Activated CD4-positive, alpha-beta T cell treated with anti-CD3 and anti-CD28 coated beads for 24 hours (primary cell): Measurements from ENCODE around the gene STEAP1.
A peak's percentile ranks its signal among the peaks of the same experiment; 100 is the strongest.
"Not testable (repeated sequence)": the region's sequence is repeated elsewhere in the genome, so short reads cannot be mapped to it uniquely, and the experiment has no call there.

Experiments
- DNase-seq, 2 donors: peaks; one replicate each; pipeline ENCODE4 v3.0.0-alpha.2; 2020; ENCODE audit warnings: low read depth in 2 of 2

STEAP1 gene

GRCh38 chr7:90153943-90154771 lies at the start of gene STEAP1:
Gene STEAP1, plus strand, starts transcription at chr7:90154469. Its CDS starts 5,320 bp downstream, at chr7:90159789.
- peak; percentile 80 to 84 for DNase-seq

GRCh38 chr7:90114972-90115371 lies 39.3 kb upstream of the STEAP1 start:
- not testable (repeated sequence) for DNase-seq

GRCh38 chr7:90118551-90119177 lies 35.6 kb upstream of the STEAP1 start:
- peak in 1 of 2 donors; percentile 1 for DNase-seq

GRCh38 chr7:90119178-90119971 lies 34.9 kb upstream of the STEAP1 start:
- DNase-seq: peak in 1 of 2 donors; percentile 10

- DNase-seq: not testable (repeated sequence)
Measured at GRCh38 chr7:90120205-90120604, 34.1 kb upstream of the STEAP1 start.

GRCh38 chr7:90131746-90132145 lies 22.5 kb upstream of the STEAP1 start:
- DNase-seq: not testable (repeated sequence)

GRCh38 chr7:90147079-90147960 lies 6.9 kb upstream of the STEAP1 start:
- DNase-seq: not testable (repeated sequence)

- peak in 1 of 2 donors; percentile 15 for DNase-seq
Measured at GRCh38 chr7:90149428-90149827, 4.8 kb upstream of the STEAP1 start.

GRCh38 chr7:90151884-90152283 lies 2.4 kb upstream of the STEAP1 start:
- not testable (repeated sequence) for DNase-seq

- DNase-seq: not testable (repeated sequence)
Measured at GRCh38 chr7:90152642-90153253, 1.5 kb upstream of the STEAP1 start.

- DNase-seq: no peak
Measured at GRCh38 chr7:90155206-90155605, 937 bp downstream of the STEAP1 start.

GRCh38 chr7:90157331-90157730 lies 3.1 kb downstream of the STEAP1 start:
- not testable (repeated sequence) for DNase-seq

- not testable (repeated sequence) for DNase-seq
Measured at GRCh38 chr7:90157761-90158350, 3.6 kb downstream of the STEAP1 start.

- no peak for DNase-seq
Measured at GRCh38 chr7:90163534-90163933, 9.3 kb downstream of the STEAP1 start.

GRCh38 chr7:90165724-90166123 lies 11.5 kb downstream of the STEAP1 start:
- DNase-seq: no peak

- no peak for DNase-seq
Measured at GRCh38 chr7:90166153-90166552, 11.9 kb downstream of the STEAP1 start.

GRCh38 chr7:90167361-90167760 lies 13.1 kb downstream of the STEAP1 start:
- DNase-seq: no peak

GRCh38 chr7:90169891-90170290 lies 15.6 kb downstream of the STEAP1 start:
- DNase-seq: no peak

GRCh38 chr7:90172121-90172520 lies 17.9 kb downstream of the STEAP1 start:
- DNase-seq: no peak

- no peak for DNase-seq
Measured at GRCh38 chr7:90172624-90173023, 18.4 kb downstream of the STEAP1 start.
